ENCODE results near the gene TRMT1L. TPM values are rescaled to one million over a fixed set of nuclear protein-coding genes. Genes with fewer than 3 reads are reported as not detected.
A peak's percentile ranks its signal among the peaks of the same experiment; 100 is the strongest.

The TRMT1L gene
- total RNA-seq, 4 donors from 2014 or later: 9.9 to 18.2 (median 11.9) TPM

DNA sequence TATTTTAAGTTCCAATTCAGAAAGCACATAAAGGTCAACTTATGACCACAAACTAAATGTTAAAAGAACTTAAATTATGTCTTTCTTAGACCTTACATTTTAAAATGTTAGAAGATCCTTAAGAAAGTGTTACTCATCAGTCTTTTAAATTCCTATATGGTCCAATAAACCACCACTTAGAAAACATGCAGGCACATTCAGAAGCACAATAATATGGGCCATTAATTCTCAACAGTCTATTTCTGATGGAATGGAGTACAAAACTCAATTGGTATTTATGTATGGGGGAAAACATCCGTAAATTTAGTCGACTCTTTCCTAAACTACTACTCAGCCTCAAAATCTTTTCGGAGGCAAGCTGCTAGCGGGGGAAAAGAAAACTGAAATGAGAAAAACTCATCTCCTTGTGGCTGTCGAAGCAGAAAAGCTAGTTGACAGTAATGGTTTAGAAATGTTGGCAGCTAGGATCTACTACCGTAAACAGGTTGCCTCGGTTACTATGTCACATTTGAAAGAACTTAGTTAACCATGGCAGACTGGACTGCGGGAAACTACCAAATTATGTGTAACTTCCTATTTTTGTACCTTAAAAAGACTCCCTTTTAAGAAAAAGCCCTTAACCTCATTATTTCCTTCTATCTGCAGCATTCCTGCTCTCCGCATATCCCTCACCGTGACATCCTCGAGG is 1.0 kb downstream of the TRMT1L start:
- WGBS, 2 donors: 8 to 10% methylated on average over 11 of the region's 11 CpGs
- H3K4me3 ChIP-seq (ENCODE audit: low read depth, poor library complexity, severe bottlenecking): peak overlapping the region; percentile 87
- no peak for DNase-seq (ENCODE audit: low spot score in 2 of 2)
- intact Hi-C loops (cut with DNase I; ENCODE audit: low total_unique reads): no loop called here
- no peak for TF ChIP-seq POLR2A (IDR thresholded peaks at IDR 0.05)
- TF ChIP-seq, protein P1, sequence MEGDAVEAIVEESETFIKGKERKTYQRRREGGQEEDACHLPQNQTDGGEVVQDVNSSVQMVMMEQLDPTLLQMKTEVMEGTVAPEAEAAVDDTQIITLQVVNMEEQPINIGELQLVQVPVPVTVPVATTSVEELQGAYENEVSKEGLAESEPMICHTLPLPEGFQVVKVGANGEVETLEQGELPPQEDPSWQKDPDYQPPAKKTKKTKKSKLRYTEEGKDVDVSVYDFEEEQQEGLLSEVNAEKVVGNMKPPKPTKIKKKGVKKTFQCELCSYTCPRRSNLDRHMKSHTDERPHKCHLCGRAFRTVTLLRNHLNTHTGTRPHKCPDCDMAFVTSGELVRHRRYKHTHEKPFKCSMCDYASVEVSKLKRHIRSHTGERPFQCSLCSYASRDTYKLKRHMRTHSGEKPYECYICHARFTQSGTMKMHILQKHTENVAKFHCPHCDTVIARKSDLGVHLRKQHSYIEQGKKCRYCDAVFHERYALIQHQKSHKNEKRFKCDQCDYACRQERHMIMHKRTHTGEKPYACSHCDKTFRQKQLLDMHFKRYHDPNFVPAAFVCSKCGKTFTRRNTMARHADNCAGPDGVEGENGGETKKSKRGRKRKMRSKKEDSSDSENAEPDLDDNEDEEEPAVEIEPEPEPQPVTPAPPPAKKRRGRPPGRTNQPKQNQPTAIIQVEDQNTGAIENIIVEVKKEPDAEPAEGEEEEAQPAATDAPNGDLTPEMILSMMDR (IDR thresholded peaks at IDR 0.05): no peak

DNA sequence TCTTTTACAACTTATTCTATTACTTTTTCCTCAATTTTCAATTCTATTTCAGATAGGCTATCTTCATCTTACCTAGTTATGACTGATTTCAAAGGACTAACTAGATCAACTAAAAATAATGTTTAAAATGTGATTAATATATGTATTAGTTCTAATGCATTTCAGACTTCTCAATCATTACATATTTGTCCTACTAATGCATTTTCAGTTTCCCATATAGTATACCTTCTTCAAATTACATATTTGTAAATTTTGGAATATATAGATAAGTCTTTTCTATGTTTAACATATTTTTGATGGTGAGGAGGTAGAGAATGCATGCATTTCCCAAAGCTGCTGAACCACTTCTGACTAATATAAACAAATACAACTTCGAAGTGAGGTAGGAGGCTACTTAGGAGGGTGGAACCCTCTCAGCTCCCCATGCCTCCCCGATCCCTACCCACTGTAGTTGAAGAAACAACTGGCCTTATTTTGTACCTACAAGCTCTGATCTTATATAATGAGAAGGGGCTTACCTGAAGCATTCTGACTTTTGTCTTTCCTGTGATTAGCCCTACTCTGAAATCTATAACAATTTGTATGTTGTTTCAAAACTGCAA is 1.7 kb downstream of the TRMT1L start:
- intact Hi-C loops (cut with DNase I; ENCODE audit: low total_unique reads): no loop called here
- DNase-seq (ENCODE audit: low spot score in 2 of 2): no peak
- no peak overlapping the region for H3K4me3 ChIP-seq (ENCODE audit: low read depth, poor library complexity, severe bottlenecking)
- 46 to 51% methylated on average over 2 of the region's 2 CpGs for WGBS, 2 donors
- TF ChIP-seq POLR2A (IDR thresholded peaks at IDR 0.05): no peak

DNA sequence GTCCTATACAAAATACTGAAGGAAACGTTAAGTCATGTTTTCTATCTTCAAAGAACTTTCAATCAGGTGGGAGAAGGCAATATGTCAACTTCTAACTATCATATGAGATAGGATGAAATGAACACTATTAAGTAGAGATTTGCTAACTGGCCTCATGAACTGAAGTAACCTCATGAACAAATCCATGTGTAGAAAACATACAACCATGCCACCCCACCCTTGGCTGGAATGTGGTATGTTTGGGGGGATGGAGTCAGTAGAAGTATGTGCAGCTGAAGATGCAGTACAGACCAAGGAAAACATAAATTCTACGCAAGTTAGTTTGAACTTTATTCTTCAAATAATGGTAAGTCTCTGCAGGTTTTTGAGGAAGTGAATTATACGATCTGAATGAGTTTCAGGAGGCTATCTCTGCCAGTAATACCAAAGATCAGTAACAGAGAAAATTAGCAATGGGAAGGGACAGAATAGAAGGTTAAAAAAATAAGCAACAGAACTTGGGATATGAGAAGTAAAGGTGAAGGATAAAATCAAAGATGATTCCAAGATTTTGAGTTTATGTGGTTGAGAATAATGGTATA is 4.5 kb downstream of the TRMT1L start:
- no peak for DNase-seq (ENCODE audit: low spot score in 2 of 2)
- no peak overlapping the region for H3K4me3 ChIP-seq (ENCODE audit: low read depth, poor library complexity, severe bottlenecking)
- intact Hi-C loops (cut with DNase I; ENCODE audit: low total_unique reads): no loop called here
- WGBS, 2 donors: 56 to 58% methylated on average over 3 of the region's 3 CpGs
- TF ChIP-seq POLR2A (IDR thresholded peaks at IDR 0.05): no peak
- TF ChIP-seq, protein P1 (IDR thresholded peaks at IDR 0.05): no peak

DNA sequence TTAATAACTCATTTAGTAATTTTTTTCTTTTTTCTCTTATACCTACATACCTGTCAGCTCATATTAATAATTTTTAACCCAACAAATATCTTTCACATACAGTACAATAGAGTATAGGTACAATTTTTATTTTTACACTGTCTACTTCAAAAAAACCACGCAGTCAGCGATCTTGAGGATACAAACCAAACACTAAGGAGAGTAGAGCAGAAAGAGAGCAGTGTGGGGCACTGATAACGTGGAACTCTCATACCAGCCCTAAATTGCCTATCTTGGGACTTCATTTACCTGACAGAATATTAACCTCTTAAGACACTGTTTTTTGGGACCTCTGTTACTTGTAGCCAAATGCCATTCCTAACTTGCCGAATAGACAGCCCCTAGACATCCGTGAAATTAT is 5.5 kb downstream of the TRMT1L start:
- TF ChIP-seq, protein P1 (IDR thresholded peaks at IDR 0.05): no peak
- no peak for TF ChIP-seq POLR2A (IDR thresholded peaks at IDR 0.05)
- 94 to 95% methylated on average over 5 of the region's 5 CpGs for WGBS, 2 donors
- DNase-seq (ENCODE audit: low spot score in 2 of 2): no peak
- intact Hi-C loops (cut with DNase I; ENCODE audit: low total_unique reads): no loop called here
- no peak overlapping the region for H3K4me3 ChIP-seq (ENCODE audit: low read depth, poor library complexity, severe bottlenecking)

DNA sequence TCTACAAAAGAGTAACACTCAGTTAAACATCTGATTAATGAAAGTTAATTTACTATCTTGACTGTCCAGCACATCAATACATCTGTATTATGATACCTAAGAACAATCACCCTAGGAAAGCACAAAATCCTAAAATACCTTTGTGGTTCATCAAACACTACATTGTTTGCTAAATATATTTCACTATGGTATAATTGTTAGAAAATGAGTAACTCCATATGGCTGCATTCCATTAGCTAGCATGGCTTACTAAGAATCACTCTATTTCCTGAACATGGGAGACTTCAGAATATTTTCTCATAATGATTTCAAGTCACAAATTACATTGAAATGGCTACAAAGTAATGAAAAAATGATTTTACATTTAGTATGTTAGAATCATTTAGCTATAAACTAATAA is 12.5 kb downstream of the TRMT1L start:
- H3K4me3 ChIP-seq (ENCODE audit: low read depth, poor library complexity, severe bottlenecking): no peak overlapping the region
- no peak for DNase-seq (ENCODE audit: low spot score in 2 of 2)
- intact Hi-C loops (cut with DNase I; ENCODE audit: low total_unique reads): no loop called here
- no peak for TF ChIP-seq POLR2A (IDR thresholded peaks at IDR 0.05)
- TF ChIP-seq, protein P1 (IDR thresholded peaks at IDR 0.05): no peak

DNA sequence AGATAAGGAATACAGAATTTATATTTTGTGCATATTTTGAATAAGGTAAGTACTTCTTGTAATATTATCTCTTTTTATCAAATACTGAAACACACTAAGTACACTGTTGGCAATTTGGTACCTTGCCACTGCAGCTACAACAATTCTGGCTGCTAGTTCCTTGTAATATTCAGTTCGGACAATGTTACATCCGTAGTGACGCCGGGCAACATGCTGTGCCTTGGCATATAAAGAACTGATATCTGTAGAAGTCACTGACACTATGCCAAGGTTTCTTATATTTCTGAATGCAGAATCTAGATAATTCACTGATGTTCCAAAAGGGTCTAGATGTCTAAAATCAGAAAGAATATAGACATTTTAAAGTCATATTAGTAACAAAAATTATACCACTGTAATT is 17.5 kb downstream of the TRMT1L start:
- intact Hi-C loops (cut with DNase I; ENCODE audit: low total_unique reads): no loop called here
- H3K4me3 ChIP-seq (ENCODE audit: low read depth, poor library complexity, severe bottlenecking): no peak overlapping the region
- WGBS, 2 donors: 94 to 95% methylated on average over 4 of the region's 4 CpGs
- TF ChIP-seq POLR2A (IDR thresholded peaks at IDR 0.05): no peak
- TF ChIP-seq, protein P1 (IDR thresholded peaks at IDR 0.05): no peak
- DNase-seq (ENCODE audit: low spot score in 2 of 2): no peak
